Activated gamma-delta T cell treated with anti-CD3 and anti-CD28 coated beads, Interleukin-2, amount 50 U/mL, for 16 hours (primary cell): ENCODE measurements around the gene HSH2D.

ENCODE experiments used
- DNase-seq: peaks from one replicate; pipeline ENCODE4 v3.0.0-alpha.2; 2020; ENCODE audit warnings: low read depth

Gene HSH2D

GRCh38 chr19:16121141-16121540 is 22.3 kb upstream of the HSH2D start:
- no peak for DNase-seq

DNA sequence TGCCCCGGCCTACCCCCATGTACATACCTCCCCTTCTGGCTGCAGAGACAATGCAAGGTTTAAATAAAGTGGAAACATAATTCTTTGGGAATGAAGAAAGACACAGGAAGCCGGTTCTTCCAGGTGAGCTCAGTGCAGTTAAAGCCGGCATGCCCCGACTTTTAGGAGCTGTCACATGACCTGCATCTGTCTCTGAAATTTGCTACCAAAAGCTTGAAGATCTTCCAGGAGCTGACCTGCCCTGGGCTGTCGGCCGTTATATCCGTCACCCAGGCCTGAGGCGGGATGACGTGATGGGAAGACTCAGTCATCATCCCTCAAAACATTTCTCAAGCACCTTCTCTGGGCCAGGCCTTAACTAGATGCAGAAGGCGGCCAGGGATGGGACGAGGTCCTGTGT is 21.5 kb upstream of the HSH2D start:
- DNase-seq: no peak

DNA sequence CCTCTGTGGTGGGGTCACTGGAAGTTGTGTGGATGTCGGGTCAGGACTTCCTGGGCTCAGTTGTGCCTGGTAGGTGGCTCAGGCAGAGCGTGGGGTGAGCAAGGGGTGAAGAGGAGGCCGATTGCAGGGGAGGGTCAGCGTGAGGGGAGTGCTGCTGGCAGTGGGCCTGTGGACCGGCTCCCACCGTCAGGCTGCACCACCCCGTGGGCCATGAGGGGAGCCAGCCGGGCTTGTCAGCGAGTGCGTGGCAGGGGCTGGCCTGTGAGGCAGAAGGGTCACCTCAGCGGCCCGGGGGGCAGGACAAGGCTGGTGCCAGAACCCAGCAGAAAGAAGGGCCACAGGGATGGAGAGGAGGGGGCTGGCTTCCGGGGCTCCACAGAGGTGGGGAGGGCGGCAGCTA is 18.5 kb upstream of the HSH2D start:
- no peak for DNase-seq

- no peak for DNase-seq
Observed at GRCh38 chr19:16125737-16126495, 17.6 kb upstream of the HSH2D start.

DNA sequence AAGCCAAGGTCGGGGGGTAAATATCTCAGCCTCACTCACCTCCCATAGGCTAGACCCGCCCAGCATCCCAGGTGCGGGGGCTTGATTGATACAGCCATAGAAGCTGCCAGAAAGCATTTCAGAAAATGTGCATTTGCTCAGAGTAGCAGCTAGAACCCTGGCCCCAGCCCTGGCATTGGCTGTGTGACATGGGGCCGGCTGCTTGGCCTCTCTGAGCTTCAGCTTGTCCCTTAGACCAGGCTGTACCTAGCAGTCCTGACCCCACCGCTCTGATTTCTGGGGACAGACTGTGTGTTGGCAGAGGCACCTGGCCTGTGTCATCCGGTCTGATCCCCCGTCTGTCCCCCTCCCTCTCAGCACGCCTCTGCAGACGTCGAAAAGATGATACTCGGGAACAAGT is 16.4 kb upstream of the HSH2D start:
- no peak for DNase-seq

DNA sequence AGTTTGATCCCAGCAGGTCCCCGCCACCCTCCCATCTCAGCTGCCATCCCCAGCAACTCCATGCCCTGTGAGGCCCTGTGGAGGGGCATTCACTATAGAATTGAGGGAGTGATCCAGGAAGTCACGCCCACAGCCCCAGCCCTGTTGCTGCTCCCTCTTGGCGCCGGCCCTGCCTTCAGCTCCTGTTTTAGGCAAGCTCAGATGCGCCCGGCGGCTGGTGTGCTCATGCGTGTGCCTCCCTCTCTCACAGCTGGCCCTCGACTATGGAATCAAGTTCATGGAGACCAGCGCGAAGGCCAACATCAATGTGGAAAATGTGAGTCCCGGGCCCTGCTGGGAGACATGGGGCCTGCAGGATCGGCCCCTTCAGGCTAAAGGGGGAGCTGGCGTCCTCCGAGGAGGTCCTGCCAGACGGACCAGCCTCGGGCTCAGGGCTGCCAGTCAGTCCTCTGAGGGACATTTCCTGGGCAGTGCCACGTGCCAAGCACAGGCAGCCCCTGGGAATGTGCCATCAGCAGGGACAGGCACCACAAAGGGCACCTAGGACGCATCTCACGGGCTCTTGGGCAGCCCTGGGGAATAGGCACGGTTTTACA is 15.6 kb upstream of the HSH2D start:
- no peak for DNase-seq

GRCh38 chr19:16131648-16132047 is 11.8 kb upstream of the HSH2D start:
- no peak for DNase-seq

DNA sequence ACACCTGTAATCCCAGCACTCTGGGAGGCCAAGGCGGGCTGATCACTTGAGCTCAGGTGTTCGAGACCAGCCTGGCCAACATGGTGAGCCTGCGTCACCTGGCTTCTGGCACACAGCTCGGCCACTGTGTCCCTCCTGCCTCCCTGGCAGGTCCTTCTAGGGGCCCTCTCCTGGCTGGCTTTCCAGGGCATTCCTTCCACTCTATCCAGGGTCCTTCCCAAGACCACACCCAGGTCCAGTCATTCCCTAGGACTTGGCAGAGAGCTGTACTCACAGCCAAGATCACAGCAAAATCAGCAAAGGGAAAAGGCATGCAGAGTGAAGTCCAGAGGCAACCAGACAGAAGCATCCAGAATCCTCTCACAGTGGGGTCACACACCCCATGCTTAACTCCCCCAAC is 9.7 kb upstream of the HSH2D start:
- DNase-seq: no peak

DNA sequence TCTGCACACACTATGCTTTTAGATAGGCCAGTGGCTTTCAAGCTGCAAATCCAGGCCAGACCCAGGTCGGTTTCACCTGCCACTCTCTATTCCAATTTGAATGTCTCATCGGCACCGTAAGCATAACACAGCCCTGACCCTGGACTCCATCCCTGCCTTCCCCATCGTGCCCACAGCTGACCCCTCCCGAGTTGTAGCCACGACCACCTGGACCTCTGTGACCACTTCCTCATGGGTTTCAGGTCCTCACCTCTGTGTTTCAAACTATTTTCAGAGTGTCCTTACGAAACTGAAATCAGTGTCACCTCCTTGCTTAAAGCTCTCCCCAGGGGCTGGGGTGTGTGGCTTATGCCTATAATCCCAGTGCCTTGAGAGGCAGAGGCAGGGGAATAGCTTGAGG is 9.0 kb upstream of the HSH2D start:
- no peak for DNase-seq

DNA sequence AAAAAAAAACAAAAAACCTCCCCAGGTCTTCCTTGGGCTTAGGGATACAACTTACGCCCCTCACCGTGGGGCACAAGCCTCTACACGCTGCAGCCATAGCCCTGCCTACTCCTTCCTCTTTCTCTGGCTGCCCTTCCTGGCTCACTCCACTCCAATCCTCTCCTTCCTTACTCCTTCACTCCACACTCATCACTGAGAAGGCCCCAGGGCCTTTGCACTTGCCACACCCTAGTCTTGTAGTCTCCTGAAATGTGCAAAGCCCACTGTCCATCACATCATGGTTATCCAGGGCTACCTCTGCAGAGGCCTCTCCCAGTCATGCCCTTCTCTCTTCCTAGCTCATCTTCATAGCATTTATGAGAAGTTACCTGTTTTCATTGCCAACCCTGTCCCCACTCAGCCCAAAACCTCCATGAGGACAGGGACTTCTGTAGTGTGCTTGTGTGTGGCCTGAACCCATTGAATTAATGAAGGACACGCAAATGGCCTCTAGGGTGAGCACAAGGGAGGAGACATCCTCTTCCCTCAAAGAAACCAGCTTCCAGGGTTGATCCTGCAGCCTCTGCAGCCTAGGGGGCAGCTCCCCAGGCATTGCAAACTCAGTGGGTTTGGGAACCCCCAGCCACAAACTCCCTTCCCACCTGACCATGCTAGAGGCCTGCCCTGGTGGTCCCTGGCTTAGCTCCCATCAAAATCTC is 7.9 kb upstream of the HSH2D start:
- no peak for DNase-seq

- DNase-seq: no peak
Observed at GRCh38 chr19:16136185-16136999, 7.1 kb upstream of the HSH2D start.

DNA sequence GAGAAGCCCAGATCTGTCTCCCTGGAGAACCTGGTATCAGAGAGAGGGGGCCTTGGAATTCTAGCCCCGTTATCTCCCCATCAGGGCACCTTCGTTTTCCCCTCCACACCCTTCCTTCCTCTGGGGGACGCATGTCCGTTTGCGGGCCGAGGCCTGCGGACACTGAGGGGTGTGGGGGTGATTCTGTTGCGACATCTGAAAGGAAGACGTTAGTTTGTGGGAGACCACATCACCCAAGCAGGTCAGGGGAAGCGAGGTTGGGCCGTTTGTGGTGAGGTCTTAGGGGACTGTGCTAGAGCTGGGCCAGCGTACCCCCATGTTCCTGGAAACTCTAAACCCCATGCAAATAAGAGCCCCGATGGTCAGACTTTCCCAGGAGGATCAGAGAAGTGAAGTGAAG is 3.7 kb upstream of the HSH2D start:
- DNase-seq: no peak

DNA sequence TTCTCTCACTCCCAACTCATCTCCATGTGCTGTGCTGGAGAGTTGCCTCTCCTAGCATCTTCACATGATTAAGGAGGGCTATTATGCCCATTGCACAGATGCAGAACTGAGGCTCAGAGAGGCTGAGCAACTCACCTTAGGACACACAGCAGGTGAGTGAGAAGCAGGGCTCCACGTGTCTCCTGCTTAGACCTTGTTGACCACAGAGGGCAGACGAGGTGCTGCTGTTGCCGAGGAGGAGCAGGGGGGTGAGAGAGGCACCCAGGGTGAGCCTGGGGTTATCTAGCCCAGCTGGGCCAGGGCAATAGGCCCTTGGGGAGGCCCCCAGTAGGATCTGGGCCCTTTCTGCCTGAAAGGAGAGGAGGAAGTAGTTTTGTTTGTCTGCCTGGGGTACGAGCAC is 2.4 kb upstream of the HSH2D start:
- DNase-seq: no peak

DNA sequence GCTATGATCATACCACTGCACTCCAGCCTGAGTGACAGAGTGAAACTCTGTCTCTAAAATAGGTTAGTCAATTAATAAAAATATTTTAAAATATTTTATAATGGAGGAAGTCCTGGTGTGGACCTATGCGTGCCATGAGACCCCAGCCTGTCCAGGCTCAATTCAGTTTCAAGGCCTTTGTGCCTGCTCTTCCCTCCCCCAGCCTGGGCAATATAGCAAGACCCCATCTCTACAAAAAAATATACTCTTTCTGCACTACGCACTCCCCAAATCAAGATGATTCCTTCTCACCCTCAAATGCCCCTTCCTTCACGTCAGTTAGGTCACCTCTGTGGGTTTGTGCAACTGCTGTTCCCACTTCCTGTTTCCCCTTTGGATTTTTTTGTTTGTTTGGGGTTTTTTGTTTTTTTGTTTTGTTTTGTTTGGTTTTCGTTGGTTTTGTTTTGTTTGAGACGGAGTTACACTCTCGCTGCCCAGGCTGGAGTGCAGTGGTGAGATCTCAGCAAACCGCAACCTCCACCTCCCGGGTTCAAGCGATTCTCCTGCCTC is 1.4 kb upstream of the HSH2D start:
- DNase-seq: no peak

DNA sequence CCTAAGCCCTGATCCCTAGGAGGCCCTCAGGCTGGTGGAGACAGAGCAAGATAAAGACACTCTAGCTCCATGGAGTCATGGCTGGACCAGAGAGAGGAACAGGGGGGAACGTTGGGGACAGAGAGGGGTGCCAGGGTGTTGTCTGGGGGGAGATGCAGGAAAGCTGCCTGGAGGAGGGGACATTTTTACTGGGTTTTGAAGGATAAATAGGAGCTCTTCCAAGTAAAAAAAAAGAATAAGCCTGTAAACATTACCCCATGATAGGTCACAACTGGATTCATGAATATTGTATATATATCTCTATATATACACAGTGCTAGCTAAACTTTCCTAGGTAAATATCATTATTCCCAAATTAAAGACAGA is 714 bp downstream of the HSH2D start:
- DNase-seq: no peak

DNA sequence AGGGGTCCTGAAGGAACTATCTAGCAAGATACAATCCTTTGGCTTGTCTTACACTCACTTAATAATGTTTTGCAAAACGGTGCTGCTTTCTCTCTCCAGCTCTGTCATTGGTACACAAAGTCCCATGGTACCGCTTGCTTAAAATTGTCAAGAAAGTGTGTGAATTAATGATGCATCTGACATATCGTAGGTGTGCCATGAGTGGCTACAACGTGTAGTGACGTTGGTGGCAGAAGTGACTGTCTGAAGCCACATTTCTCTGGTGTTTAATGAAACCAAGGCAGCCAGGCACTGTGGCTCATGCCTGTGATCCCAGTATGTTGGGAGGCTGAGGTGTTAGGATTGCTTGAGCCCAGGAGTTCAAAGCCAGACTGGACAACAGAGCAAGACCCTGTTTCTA is 2.6 kb downstream of the HSH2D start:
- DNase-seq: no peak

GRCh38 chr19:16148443-16149229 is 5.2 kb downstream of the HSH2D start:
- DNase-seq: no peak

GRCh38 chr19:16153582-16154336 is 10.3 kb downstream of the HSH2D start:
- no peak for DNase-seq

GRCh38 chr19:16154557-16154956 is 11.1 kb downstream of the HSH2D start:
- no peak for DNase-seq

DNA sequence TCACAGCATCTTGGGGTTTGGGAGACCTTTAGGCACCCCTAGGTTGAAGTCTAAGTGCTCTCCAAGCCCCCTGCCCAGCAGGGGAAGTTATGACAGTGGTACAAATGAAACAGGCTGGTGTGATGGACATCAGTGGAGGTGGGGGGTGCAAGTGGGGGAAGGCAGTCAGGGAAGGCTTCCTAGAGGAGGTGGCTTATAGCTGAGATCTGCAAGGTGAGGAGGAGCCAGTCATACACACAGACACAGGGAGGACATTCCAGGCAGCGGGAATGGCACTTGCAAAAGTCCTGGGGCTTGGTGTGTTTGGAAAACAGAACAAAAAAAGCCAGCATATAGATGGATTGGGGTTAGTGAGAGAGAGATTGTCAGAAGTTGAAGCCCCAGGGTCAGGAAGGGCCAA is 11.6 kb downstream of the HSH2D start:
- no peak for DNase-seq

- DNase-seq: no peak
Observed at GRCh38 chr19:16156904-16157303, 13.4 kb downstream of the HSH2D start.
